Glutamatergic neuron (in vitro differentiated cells): ENCODE measurements around the gene NECTIN1. TPM values are rescaled to one million over a fixed set of nuclear protein-coding genes. Genes with fewer than 3 reads are reported as not detected.

Source experiments
- DNase-seq: peaks from one replicate; pipeline ENCODE4 v3.0.0; 2022
- H3K27ac Mint-ChIP-seq: one replicate; pipeline ENCODE4 v1.8.0; 2020; ENCODE audit warnings: mild to moderate bottlenecking, mixed read lengths, inconsistent platforms; ENCODE audit not compliant: unreplicated experiment
- H3K27me3 Mint-ChIP-seq: one replicate; pipeline ENCODE4 v1.8.0; 2020; ENCODE audit warnings: mild to moderate bottlenecking, moderate library complexity, mixed read lengths, inconsistent platforms; ENCODE audit not compliant: unreplicated experiment
- H3K36me3 Mint-ChIP-seq: one replicate; pipeline ENCODE4 v1.8.0; 2020; ENCODE audit warnings: mild to moderate bottlenecking, mixed read lengths, inconsistent platforms; ENCODE audit not compliant: unreplicated experiment
- H3K4me1 Mint-ChIP-seq: one replicate; pipeline ENCODE4 v1.8.0; 2020; ENCODE audit warnings: mild to moderate bottlenecking, low read depth, mixed read lengths, inconsistent platforms; ENCODE audit not compliant: unreplicated experiment
- H3K4me3 Mint-ChIP-seq: one replicate; pipeline ENCODE4 v1.8.0; 2020; ENCODE audit warnings: mild to moderate bottlenecking, mixed read lengths, inconsistent platforms; ENCODE audit not compliant: unreplicated experiment
- H3K9me3 Mint-ChIP-seq: one replicate; pipeline ENCODE4 v1.8.0; 2020; ENCODE audit warnings: mild to moderate bottlenecking, moderate library complexity, mixed read lengths, inconsistent platforms; ENCODE audit not compliant: unreplicated experiment
- total RNA-seq: library from RNA; stranded (reverse); fragmentation: NEBNext Ultra II Directional; extraction: Animal tissue kit (Norgen Biotek cat#: 25700); gene quantifications from one replicate; pipeline ENCODE4 v1.2.1, GENCODE V29; 2021; ENCODE audit not compliant: unreplicated experiment
- TF ChIP-seq, protein P1 (sequence below): fragments of 200-600 bp; sonication (generic); IDR thresholded peaks from one replicate; pipeline ENCODE4 v1.5.0; 2021; ENCODE audit not compliant: partially characterized antibody, unreplicated experiment

The NECTIN1 gene
- total RNA-seq, 1 donor from 2014 or later, result 26.0 TPM

- TF ChIP-seq, protein P1, sequence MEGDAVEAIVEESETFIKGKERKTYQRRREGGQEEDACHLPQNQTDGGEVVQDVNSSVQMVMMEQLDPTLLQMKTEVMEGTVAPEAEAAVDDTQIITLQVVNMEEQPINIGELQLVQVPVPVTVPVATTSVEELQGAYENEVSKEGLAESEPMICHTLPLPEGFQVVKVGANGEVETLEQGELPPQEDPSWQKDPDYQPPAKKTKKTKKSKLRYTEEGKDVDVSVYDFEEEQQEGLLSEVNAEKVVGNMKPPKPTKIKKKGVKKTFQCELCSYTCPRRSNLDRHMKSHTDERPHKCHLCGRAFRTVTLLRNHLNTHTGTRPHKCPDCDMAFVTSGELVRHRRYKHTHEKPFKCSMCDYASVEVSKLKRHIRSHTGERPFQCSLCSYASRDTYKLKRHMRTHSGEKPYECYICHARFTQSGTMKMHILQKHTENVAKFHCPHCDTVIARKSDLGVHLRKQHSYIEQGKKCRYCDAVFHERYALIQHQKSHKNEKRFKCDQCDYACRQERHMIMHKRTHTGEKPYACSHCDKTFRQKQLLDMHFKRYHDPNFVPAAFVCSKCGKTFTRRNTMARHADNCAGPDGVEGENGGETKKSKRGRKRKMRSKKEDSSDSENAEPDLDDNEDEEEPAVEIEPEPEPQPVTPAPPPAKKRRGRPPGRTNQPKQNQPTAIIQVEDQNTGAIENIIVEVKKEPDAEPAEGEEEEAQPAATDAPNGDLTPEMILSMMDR, result no peak
- Mint-ChIP-seq H3K4me3 (no peak overlapping the region), H3K27ac (no peak overlapping the region), H3K27me3 (peaks cover 3% of the 10 kb centered on the region), H3K9me3 (peaks cover 5% of the 10 kb centered on the region), H3K4me1 (peaks cover 14% of the 10 kb centered on the region), H3K36me3 (no peaks in the 10 kb centered on the region)
- no peak for DNase-seq
These were observed 47.1 kb upstream of the NECTIN1 start for GRCh38 chr11:119776031-119776636.

DNA sequence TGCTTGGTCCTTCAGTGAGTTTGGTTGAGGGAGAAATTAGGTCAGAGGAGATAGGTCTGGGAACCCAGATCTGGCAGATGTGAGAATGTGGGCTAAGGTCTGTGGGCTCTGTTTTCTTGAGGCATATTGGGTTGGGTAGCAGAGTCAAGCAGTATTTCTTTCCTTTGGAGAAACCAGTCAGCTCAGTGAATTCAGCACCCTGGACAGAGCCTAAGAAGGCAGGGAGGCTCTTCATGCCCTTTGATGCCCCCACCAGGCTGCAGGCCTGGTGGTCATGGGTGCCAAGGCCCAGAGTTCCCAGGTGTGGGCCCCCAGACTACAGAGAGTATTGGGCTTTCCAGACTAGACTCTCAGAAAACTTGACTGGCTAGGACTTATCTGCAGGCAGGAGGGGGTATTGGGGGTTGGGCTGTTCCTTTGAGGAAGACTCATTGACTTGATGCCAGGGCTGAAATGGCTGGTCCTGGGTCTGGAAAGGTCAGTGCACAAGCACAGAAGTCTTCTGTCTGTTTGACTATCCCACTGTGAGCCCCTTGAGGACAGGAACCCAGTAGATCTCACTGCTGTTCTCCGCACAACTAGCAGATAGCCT, 45.3 kb upstream of the NECTIN1 start:
- Mint-ChIP-seq H3K4me3 (no peak overlapping the region), H3K36me3 (no peaks in the 10 kb centered on the region), H3K27me3 (peaks cover 1% of the 10 kb centered on the region), H3K9me3 (peaks cover 5% of the 10 kb centered on the region), H3K4me1 (peaks cover 14% of the 10 kb centered on the region), H3K27ac (no peak overlapping the region)
- DNase-seq, result no peak
- TF ChIP-seq, protein P1, result no peak

DNA sequence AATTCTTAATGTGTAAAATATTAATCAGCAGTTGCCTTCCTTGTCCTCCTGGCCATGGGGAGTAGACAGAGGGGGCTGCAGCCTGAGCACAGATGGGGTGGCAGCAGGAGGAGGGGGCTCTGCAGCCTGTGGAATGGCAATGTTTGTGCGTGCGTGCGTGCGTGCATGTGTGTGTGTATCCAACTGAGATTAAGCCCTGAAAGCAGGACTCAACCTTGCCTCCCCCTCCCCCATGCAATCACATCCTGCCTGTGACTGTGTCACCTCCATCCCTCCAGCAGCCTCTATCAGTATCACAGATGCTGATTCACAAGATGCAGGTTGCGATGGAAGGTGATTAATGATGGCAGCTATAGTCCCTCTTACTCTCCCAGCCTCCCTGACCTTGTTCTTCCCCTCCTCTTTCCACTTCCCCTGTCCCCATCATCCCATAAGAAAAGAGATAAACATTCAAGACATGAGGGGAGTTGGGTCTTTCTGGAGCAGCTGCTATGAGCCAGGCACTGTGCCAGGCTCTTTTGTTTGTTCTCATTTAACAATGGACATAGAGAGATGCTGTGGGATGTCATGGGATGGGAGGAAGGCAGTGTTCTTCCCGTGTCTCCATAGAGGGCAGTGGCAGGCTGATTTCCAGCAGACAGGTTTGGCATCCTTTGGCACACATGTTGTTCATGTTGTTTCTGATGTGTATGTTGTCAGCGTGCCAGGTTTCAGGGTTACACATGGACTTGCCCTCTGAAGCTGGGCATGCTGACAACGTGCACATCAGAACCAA, 43.8 kb upstream of the NECTIN1 start:
- H3K36me3 Mint-ChIP-seq, result no peaks in the 10 kb centered on the region
- no peak for DNase-seq
- peaks cover 5% of the 10 kb centered on the region for H3K9me3 Mint-ChIP-seq
- H3K27ac Mint-ChIP-seq, result peak overlapping the region; percentile 18
- TF ChIP-seq, protein P1, result no peak
- H3K4me1 Mint-ChIP-seq, result peaks cover 14% of the 10 kb centered on the region
- no peak overlapping the region for H3K4me3 Mint-ChIP-seq
- H3K27me3 Mint-ChIP-seq, result peaks cover 1% of the 10 kb centered on the region

DNA sequence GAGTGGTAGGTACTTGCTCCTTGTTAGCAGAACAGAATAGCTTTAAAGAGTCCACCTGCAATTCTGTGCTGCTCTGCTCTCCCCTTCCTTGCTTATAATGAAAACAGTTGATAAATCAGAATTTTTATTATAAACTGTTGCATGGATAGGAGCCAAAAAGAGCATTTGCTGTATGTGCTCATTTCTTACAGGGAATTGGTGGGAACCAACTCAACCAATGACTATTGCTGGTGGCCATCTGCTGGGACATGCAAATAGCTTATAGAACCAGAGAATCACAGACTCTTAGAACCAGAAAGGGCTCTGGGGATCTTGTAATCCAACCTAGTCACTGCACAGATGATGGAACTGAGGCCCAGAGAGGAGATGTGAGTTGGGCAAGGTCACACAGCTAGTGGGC, 43.1 kb upstream of the NECTIN1 start:
- H3K4me1 Mint-ChIP-seq, result peaks cover 14% of the 10 kb centered on the region
- H3K9me3 Mint-ChIP-seq, result peaks cover 5% of the 10 kb centered on the region
- peaks cover 1% of the 10 kb centered on the region for H3K27me3 Mint-ChIP-seq
- TF ChIP-seq, protein P1, result no peak
- H3K36me3 Mint-ChIP-seq, result no peaks in the 10 kb centered on the region
- no peak overlapping the region for H3K27ac Mint-ChIP-seq
- no peak for DNase-seq
- no peak overlapping the region for H3K4me3 Mint-ChIP-seq

GRCh38 chr11:119771172-119771770, 42.3 kb upstream of the NECTIN1 start:
- Mint-ChIP-seq H3K4me3 (peak overlapping the region; percentile 41), H3K4me1 (peaks cover 14% of the 10 kb centered on the region)

More at GRCh38 chr11:119771172-119771770, 42.3 kb upstream of the NECTIN1 start:
- TF ChIP-seq, protein P1, result no peak
- peaks cover 1% of the 10 kb centered on the region for H3K27me3 Mint-ChIP-seq
- H3K36me3 Mint-ChIP-seq, result no peaks in the 10 kb centered on the region
- H3K9me3 Mint-ChIP-seq, result peaks cover 2% of the 10 kb centered on the region
- H3K27ac Mint-ChIP-seq, result peak overlapping the region; percentile 64
- no peak for DNase-seq
